Upper lobe of left lung (tissue), 4 donors: ENCODE data around the gene FOXN3.

Source experiments
- EP300 ChIP-seq, 4 donors: sonication (generic); formaldehyde crosslinking; IDR thresholded peaks; one replicate each; pipeline ENCODE4 v1.5.1; 2017; ENCODE audit warnings: antibody characterized with exemption in 4 of 4, control low read depth in 2 of 4
- POLR2A ChIP-seq, 4 donors: fragments of 450-650 bp; IDR thresholded peaks; one replicate each; pipeline ENCODE4 v1.5.1; 2016 to 2017; ENCODE audit warnings: antibody characterized with exemption in 4 of 4, mild to moderate bottlenecking in 2 of 4
- POLR2AphosphoS5 ChIP-seq, 2 donors: sonication (generic); formaldehyde crosslinking; IDR thresholded peaks; one replicate each; pipeline ENCODE4 v1.5.1; 2017; ENCODE audit warnings: antibody characterized with exemption in 2 of 2
- TF ChIP-seq, protein P1 (sequence below), 6 experiments: fragments of 450-650 bp in 4 of 6; fragments of 200-600 bp in 2 of 6; sonication (generic) in 2 of 6; IDR thresholded peaks; one replicate each; pipeline ENCODE4 v1.5.1; 2016 to 2019; ENCODE audit warnings: antibody characterized with exemption in 6 of 6

DNA sequence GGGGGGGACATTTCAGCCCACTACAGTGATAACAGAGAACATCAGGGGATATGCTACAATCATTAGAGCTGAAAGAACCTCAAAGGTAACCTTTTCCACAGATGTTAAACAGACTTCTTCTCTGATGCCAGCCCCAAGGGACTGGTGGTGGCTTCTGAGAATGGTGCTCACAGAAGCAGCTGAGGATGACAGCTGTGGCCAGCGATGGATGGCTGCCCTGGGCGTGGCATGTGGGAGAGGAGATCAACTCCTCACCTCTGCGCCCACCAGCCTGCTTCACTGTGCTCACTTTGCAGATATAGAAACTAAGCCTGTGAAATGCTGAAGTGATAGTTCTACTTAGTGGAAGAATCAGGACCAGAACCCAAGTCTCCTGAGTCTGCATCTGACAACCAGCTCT, 33.0 kb downstream of the FOXN3 start:
- TF ChIP-seq, protein P1, sequence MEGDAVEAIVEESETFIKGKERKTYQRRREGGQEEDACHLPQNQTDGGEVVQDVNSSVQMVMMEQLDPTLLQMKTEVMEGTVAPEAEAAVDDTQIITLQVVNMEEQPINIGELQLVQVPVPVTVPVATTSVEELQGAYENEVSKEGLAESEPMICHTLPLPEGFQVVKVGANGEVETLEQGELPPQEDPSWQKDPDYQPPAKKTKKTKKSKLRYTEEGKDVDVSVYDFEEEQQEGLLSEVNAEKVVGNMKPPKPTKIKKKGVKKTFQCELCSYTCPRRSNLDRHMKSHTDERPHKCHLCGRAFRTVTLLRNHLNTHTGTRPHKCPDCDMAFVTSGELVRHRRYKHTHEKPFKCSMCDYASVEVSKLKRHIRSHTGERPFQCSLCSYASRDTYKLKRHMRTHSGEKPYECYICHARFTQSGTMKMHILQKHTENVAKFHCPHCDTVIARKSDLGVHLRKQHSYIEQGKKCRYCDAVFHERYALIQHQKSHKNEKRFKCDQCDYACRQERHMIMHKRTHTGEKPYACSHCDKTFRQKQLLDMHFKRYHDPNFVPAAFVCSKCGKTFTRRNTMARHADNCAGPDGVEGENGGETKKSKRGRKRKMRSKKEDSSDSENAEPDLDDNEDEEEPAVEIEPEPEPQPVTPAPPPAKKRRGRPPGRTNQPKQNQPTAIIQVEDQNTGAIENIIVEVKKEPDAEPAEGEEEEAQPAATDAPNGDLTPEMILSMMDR (IDR thresholded peaks at IDR 0.05), result no peak
- no peak for TF ChIP-seq POLR2A (IDR thresholded peaks at IDR 0.05)
- no peak for TF ChIP-seq EP300 (IDR thresholded peaks at IDR 0.05)
- TF ChIP-seq POLR2AphosphoS5 (IDR thresholded peaks at IDR 0.05), result no peak
